Activated T-cell treated with anti-CD3 and anti-CD28 coated beads, Interleukin-2, amount 50 U/mL, for 48 hours (primary cell): ENCODE measurements around the gene MCC.

Experiments
- DNase-seq, 2 experiments: peaks; one replicate each; pipeline ENCODE4 v3.0.0-alpha.2; 2020

The MCC gene

GRCh38 chr5:113194125-113194524 is 294.1 kb downstream of the MCC start:
- DNase-seq = no peak

- DNase-seq = no peak
Observed at GRCh38 chr5:113193311-113193978, 294.8 kb downstream of the MCC start.

- no peak for DNase-seq
Observed at GRCh38 chr5:113192541-113192940, 295.7 kb downstream of the MCC start.

GRCh38 chr5:113190347-113190746 is 297.9 kb downstream of the MCC start:
- no peak for DNase-seq

- no peak for DNase-seq
Observed at GRCh38 chr5:113189291-113189690, 299.0 kb downstream of the MCC start.

- no peak for DNase-seq
Observed at GRCh38 chr5:113188436-113188835, 299.8 kb downstream of the MCC start.

GRCh38 chr5:113187906-113188305 is 300.3 kb downstream of the MCC start:
- no peak for DNase-seq

GRCh38 chr5:113186061-113186460 is 302.2 kb downstream of the MCC start:
- no peak for DNase-seq

GRCh38 chr5:113183694-113184093 is 304.6 kb downstream of the MCC start:
- DNase-seq = no peak

GRCh38 chr5:113182658-113183344 is 305.5 kb downstream of the MCC start:
- DNase-seq = no peak

GRCh38 chr5:113181853-113182490 is 306.3 kb downstream of the MCC start:
- DNase-seq = no peak

- DNase-seq = no peak
Observed at GRCh38 chr5:113181409-113181808, 306.8 kb downstream of the MCC start.

GRCh38 chr5:113179156-113179555 is 309.1 kb downstream of the MCC start:
- no peak for DNase-seq

GRCh38 chr5:113178073-113178779 is 310.0 kb downstream of the MCC start:
- no peak for DNase-seq

GRCh38 chr5:113177225-113177624 is 311.0 kb downstream of the MCC start:
- no peak for DNase-seq

- no peak for DNase-seq
Observed at GRCh38 chr5:113176734-113177133, 311.5 kb downstream of the MCC start.

- DNase-seq = no peak
Observed at GRCh38 chr5:113176196-113176595, 312.1 kb downstream of the MCC start.

GRCh38 chr5:113172231-113172826 is 315.9 kb downstream of the MCC start:
- no peak for DNase-seq

GRCh38 chr5:113171520-113171919 is 316.7 kb downstream of the MCC start:
- DNase-seq = no peak

GRCh38 chr5:113170707-113171106 is 317.5 kb downstream of the MCC start:
- DNase-seq = no peak

- no peak for DNase-seq
Observed at GRCh38 chr5:113169720-113170119, 318.5 kb downstream of the MCC start.

- no peak for DNase-seq
Observed at GRCh38 chr5:113167985-113168384, 320.3 kb downstream of the MCC start.

- no peak for DNase-seq
Observed at GRCh38 chr5:113166852-113167366, 321.3 kb downstream of the MCC start.
